NCI-H1417 treated with DMSO at 0.1 percent for 48 hours (cell line): Measurements from ENCODE around the gene PLPPR2.
"Not testable (repeated sequence)": the region's sequence is repeated elsewhere in the genome, so short reads cannot be mapped to it uniquely, and the experiment has no call there.

ENCODE experiments used
- DNase-seq: peaks from one replicate; lab custom pipeline; 2025; lab: John Stamatoyannopoulos, UW

PLPPR2 gene

GRCh38 chr19:11355160-11356073, at the start of gene PLPPR2:
Gene PLPPR2, plus strand, starts transcription at chr19:11355432. Its CDS starts 2,242 bp downstream, at chr19:11357674.
- peak; percentile 56 for DNase-seq

DNA sequence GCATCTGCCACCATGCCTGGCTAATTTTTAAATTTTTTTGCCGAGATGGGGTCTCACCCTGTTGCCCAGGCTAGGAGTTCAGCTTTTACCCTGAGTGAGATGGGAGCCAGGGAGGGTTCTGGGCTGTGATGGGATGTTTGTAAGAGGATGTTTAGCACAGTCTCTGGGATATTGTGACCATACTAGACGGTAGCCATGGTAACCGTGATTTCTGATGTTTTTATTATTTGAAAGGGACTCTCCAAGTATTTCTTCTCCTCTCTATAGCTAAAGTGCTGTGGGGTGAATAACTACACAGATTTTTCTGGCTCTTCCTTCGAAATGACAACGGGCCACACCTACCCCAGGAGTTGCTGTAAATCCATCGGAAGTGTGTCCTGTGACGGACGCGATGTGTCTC, 48.9 kb upstream of the PLPPR2 start:
- no peak for DNase-seq

DNA sequence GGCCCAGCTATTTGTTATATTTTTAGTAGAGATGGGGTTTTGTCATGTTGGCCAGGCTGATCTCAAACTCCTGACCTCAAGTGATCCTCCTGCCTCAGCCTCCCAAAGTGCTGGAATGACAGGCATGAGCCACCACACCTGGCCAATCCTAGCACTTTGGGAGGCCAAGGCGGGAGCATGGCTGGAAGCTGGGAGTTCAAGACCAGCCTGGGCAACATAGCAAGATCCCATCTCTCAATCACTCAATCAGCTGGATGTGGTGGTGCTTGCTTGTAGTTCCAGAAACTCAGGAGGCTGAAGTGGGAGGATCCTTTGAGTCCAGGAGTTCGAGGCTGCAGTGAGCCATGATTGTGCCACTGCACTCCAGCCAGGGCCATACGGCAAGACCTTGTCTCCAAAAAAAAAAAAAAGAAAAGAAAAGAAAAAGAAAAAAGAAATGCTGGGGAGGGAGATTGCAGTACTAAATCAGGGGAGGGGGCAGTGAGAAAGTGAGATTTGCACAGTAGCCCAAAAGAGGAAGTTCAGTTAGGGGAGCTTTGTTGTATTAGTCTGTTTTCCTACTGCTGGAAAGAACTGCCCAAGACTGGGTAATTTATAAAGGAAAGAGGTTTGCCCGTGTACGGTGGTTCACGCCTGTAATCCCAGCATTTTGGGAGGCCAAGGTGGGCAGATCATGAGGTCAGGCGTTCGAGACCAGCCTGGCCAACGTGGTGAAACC, 34.8 kb upstream of the PLPPR2 start:
- not testable (repeated sequence) for DNase-seq

- DNase-seq: no peak
These were observed 33.8 kb upstream of the PLPPR2 start for GRCh38 chr19:11321191-11322126.

DNA sequence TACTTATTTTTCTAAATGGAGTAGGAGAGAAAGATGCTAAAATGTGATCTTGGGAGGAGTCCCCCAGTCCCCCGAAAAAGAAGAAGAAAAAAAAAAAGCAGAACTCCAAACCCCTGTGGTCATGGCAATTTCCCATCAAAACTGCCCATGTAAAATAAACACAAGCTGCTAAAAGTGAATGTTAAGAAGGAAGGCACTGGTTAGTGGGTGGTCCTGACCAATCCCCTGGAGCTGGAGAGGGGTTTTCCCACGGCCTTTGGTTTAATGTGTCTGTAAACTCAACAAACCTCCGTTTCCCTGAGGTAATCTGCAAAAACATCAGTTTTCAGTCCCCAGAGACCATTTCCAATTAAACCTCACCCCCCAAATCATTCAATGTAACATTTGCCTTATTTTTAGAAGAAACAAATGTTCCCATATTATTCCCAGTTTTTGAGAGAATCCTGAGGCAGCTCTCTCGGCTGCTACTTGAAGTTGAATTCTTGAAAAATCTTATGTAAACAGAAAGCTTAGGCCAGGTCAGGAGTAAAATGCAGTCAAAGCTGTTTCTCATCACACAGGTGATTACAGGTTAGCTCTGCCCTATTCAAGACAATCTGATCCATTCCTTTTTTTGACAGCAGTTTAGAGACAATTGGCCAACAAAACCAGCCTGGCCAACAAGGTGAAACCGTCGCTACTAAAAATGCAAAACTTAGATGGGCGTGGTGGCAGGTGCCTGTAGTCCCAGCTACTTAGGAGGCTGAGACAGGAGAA, 32.8 kb upstream of the PLPPR2 start:
- DNase-seq: no peak

GRCh38 chr19:11323601-11324078, 31.6 kb upstream of the PLPPR2 start:
- DNase-seq: no peak

DNA sequence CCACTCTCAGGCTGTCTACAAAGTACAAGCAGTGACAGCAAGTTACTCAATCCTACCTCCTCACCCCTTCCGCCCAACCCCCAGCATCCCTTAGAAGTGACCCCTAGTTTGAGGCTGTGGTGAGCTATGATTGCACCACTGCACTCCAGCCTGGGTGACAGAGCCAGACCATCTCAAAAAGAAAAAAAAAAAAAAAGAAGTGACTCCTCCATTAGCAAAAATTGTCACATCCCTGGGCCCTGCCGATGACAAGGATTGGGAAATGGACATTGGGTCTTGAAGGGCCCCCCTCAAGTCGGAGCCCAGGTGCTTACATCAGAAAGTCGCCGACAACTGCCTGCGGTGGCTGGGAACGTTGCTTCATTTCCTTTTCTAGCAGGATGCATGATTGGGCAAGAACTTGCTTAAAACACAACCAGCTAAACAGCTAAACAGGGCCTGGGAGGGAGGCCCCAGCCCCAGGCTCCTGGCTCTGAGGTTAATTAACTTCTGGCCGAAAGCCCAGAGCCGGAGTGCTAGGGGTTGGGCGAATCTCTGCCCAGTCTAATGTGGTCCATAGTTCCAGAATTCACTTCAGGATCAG, 31.1 kb upstream of the PLPPR2 start:
- DNase-seq: no peak

GRCh38 chr19:11324748-11325389, 30.4 kb upstream of the PLPPR2 start:
- no peak for DNase-seq

DNA sequence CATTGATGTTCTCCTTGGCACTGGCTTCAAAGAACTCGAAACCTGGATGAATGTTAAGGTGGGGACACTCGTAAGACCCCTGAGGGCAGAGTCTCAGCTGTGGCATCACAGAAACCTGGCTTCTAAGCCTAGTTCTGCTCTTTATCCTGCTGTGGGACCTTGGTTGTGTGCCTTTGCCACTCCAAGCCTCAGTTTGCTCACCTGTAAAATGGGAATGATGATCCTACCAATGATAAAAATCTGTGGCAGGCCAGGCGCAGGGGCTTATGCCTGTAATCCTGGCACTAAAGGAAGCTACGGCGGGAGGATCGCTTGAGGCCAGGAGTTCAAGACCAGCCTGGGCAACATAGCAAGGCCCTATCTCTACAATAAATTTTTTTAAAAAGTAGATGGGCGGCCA, 29.7 kb upstream of the PLPPR2 start:
- DNase-seq: no peak

DNA sequence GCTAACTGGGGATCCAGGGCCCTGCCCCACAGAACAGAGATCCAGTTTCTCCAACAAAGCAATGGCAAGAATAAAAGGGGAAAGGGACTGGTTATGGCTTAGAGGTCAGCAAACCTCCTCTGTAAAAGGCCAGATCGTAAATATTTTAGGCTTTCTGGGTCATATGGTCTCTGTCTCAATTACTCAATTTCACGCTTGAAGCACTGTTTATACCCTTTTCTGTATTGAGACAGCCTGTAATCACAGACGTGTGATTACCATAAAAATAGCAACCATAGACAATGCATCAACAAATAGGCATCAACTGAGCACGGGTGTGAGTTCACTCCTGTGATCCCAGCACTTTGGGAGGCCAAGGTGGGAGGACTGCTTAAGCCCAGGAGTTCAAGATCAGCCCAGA, 25.1 kb upstream of the PLPPR2 start:
- no peak for DNase-seq

GRCh38 chr19:11331502-11331901, 23.7 kb upstream of the PLPPR2 start:
- no peak for DNase-seq

DNA sequence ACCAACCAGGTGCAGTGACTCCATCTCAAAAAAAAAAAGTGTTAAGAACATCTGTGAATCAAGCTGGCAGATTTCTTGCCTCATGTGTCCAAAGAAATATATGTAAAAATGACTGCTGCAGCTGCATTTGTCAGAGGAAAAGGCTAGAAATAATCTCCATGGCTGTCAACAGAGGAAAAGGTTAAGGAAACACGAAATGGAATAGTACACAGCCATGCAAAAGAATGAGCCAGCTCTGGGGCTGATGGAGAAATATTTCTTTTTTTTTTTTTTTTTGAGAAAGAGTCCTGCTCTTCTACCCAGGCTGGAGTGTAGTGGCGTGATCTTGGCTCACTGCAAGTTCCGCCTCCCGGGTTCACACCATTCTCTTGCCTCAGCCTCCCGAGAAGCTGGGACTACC, 22.4 kb upstream of the PLPPR2 start:
- no peak for DNase-seq

GRCh38 chr19:11333838-11334237, 21.4 kb upstream of the PLPPR2 start:
- not testable (repeated sequence) for DNase-seq

DNA sequence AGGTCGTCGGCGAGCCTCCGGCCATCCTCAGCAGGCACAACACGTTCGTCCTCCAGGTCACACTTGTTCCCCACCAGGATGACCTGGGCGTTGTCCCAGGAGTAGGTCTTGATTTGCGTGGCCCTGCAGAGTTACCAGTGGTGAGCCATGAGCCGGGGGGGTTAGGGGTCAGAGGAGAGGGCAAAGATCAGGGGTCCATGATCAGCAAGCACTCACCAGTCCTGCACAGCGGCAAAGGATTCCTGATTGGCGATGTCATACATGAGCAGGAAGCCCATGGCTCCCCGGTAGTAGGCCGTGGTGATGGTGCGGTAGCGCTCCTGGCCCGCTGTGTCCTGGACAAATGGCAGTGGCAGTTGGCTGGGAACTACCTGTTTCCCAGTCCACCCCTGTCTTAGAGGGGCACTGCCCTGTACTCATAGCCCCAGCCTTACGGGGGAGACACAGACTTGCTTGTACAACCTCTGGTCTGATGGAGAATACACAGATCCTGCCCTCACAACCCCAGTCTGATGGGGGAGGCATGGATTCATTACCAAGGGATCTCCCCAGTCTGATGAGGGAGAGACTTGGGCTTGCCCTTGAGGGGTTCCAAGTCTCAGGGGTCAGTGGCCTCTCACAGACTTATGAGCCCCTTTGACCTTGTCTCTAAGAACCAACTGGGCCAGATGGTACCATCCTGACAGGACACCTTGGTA, 19.6 kb upstream of the PLPPR2 start:
- no peak for DNase-seq

DNA sequence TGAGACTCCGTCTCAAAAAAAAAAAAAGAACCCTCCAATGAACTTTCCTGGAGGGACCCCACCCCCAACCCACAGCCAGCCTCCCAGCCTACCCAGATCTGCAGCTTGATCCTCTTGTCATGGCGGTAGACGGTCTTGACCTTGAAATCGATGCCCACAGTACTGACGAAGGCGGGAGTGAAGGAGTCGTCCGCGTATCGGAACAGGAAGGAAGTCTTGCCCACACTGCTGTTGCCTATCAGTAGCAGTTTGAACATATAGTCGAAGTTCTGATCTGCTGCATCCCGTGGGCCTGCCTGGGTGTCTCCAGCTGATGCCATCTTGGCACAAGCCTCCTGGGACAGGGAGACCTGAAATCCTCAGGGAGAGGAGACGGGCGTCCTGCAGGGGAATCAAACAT, 18.2 kb upstream of the PLPPR2 start:
- DNase-seq: no peak

- no peak for DNase-seq
These were observed 17.1 kb upstream of the PLPPR2 start for GRCh38 chr19:11338121-11338520.

DNA sequence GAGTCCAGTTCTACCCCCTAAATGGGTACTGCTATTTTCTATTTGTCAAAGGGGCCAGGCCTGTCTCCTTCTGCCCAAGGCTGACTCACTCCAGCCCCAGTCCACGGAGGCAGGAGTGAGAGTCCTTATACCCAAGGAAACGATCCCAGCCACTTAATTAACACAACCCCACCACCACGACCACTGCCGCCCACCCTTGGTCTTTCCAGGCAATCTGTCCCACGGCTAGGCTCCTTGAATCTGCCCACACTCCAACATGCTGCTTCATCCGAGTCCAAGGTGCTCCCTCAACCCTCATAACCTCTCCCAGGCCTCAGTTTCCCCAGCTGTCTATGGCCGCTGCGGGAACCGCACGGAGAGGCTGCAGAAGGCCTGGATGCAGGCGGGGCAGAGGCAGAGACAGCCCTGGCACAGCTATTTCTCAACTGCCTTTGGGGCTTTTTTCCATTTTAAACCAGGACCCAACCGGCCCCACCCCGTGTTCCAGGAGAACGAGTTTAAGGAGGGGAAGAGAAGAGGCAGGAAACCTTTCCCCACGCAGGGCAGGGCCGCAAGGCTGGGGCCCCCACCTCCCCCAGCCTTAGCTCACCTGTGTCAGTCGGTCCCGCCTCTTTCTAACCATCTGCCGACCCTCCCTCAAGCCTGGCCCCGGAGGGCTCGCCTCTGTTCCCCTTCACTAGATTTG, 16.5 kb upstream of the PLPPR2 start:
- no peak for DNase-seq

DNA sequence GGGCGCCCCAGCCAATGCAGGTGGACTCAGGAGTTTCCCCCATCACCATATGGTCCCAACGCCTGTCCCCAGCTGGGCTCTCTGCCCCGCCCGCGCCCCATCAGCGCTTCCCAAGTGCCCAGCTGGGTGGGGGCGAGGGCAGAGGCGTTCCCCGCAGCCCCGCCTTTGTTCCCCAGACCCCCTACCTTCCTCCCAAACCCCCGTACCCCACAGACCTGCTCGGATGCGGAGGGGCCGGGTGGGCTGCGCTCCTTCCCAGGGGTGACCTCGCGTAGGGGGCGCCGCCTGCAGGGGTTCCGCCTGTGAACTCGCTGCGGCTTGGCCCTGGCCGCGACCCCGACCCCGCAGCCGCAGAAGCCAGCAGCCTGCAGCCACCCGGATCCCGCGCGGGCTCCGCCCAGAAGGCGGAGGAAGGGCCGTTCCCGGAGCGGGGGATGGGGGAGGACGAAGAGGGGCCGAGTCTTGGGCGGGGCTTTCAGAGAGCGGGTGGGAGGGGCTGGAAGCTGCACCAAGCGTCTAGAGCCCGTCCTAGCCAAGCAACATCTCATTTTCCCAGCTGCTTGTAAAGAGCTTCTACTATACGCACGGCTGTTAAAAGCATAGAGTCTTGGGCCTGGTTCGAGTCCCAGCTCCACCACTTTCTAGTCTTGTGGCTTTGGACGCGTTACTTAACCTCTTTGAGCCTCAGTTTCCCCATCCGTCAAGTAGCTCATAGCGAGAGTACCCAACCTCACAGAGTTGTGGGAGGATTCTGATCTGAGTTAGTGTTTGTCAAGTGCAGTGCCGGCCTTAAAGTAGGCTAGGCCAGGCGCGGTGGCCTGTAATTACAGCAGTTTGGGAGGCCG, 15.8 kb upstream of the PLPPR2 start, which contains the start of gene RAB3D:
Gene RAB3D (minus strand): TSS at position 404 of the 845 bp plus-strand sequence. CDS start 2,258 bp downstream, outside the sequence.
- DNase-seq: peak; percentile 14
